ENCODE results near the gene ARRDC1.
A peak's percentile ranks its signal among the peaks of the same experiment; 100 is the strongest.

Gene ARRDC1

GRCh38 chr9:137586854-137587253, 18.6 kb upstream of the ARRDC1 start:
- H3K4me3 ChIP-seq: no peak overlapping the region
- no peak overlapping the region for H3K27ac ChIP-seq
- TF ChIP-seq CTCF (IDR thresholded peaks at IDR 0.05): no peak
- DNase-seq (ENCODE audit: low spot score): no peak

GRCh38 chr9:137588311-137588710, 17.2 kb upstream of the ARRDC1 start:
- no peak for TF ChIP-seq CTCF (IDR thresholded peaks at IDR 0.05)
- H3K27ac ChIP-seq: no peak overlapping the region
- DNase-seq (ENCODE audit: low spot score): no peak
- H3K4me3 ChIP-seq: no peak overlapping the region

- Histone ChIP-seq H3K4me3 (peak overlapping the region; percentile 95), H3K27ac (no peak overlapping the region)
- DNase-seq (ENCODE audit: low spot score): no peak
- TF ChIP-seq CTCF (IDR thresholded peaks at IDR 0.05): no peak
Measured at GRCh38 chr9:137588891-137589290, 16.6 kb upstream of the ARRDC1 start.

GRCh38 chr9:137589441-137590122, 15.9 kb upstream of the ARRDC1 start:
- no peak for DNase-seq (ENCODE audit: low spot score)
- TF ChIP-seq CTCF (IDR thresholded peaks at IDR 0.05): no peak
- peak overlapping the region in 1 of 2 donors; percentile 80 for H3K27ac ChIP-seq
- H3K4me3 ChIP-seq: peak overlapping the region; percentile 95

- H3K4me3 ChIP-seq: peak overlapping the region; percentile 95
- DNase-seq (ENCODE audit: low spot score): no peak
- peak overlapping the region in 1 of 2 donors; percentile 80 for H3K27ac ChIP-seq
- TF ChIP-seq CTCF (IDR thresholded peaks at IDR 0.05): no peak
Measured at GRCh38 chr9:137590123-137590468, 15.4 kb upstream of the ARRDC1 start.

- no peak for TF ChIP-seq CTCF (IDR thresholded peaks at IDR 0.05)
- H3K27ac ChIP-seq: peak within 1 kb of the TSS; percentile 16 to 80
Measured at GRCh38 chr9:137590469-137591383, 14.8 kb upstream of the ARRDC1 start, which contains the start of gene ZMYND19. Gene ZMYND19, minus strand, starts transcription at chr9:137590512. Its CDS starts 249 bp downstream, at chr9:137590263.

More at GRCh38 chr9:137590469-137591383, 14.8 kb upstream of the ARRDC1 start, which contains the start of gene ZMYND19:
- peak within 1 kb of the TSS; percentile 95 for H3K4me3 ChIP-seq
- peak; percentile 86 for DNase-seq (ENCODE audit: low spot score)

Measured in coronary artery (tissue), 2 donors.